NT2/D1 (cell line): ENCODE results near the gene DNMT1.

Experiments
- DNase-seq: peaks from one replicate; pipeline ENCODE4 v3.0.0-alpha.2; 2011; ENCODE audit warnings: low read depth, low spot score
- H3K27me3 ChIP-seq: 2 replicates; pipeline ENCODE4 v1.6.0; 2011; ENCODE audit warnings: mild to moderate bottlenecking; ENCODE audit not compliant: insufficient read length, insufficient read depth
- H3K36me3 ChIP-seq: 2 replicates; pipeline ENCODE4 v1.6.1; 2011; ENCODE audit warnings: mild to moderate bottlenecking, low read length, mixed read lengths; ENCODE audit not compliant: insufficient read depth, insufficient read length
- H3K4me1 ChIP-seq: 2 replicates; pipeline ENCODE4 v1.5.1; 2011; ENCODE audit not compliant: insufficient read depth, insufficient read length
- H3K4me3 ChIP-seq: 2 replicates; pipeline ENCODE4 v1.5.1; 2011; ENCODE audit warnings: low read depth; ENCODE audit not compliant: insufficient read length
- H3K9ac ChIP-seq: 2 replicates; pipeline ENCODE4 v1.6.0; 2011; ENCODE audit warnings: low read depth; ENCODE audit not compliant: insufficient read length
- H3K9me3 ChIP-seq: 2 replicates; pipeline ENCODE4 v1.5.1; 2011; ENCODE audit warnings: mild to moderate bottlenecking, low read length; ENCODE audit not compliant: insufficient read depth
- SUZ12 ChIP-seq: IDR thresholded peaks from 2 replicates; pipeline ENCODE4 v1.6.1; 2011; ENCODE audit not compliant: insufficient read length, insufficient read depth; ENCODE audit errors: extremely low read depth
- YY1 ChIP-seq: IDR thresholded peaks from 2 replicates; pipeline ENCODE4 v1.6.1; 2011; ENCODE audit not compliant: insufficient read length, insufficient read depth
- ZNF274 ChIP-seq: IDR thresholded peaks from 2 replicates; pipeline ENCODE4 v1.6.1; 2011; ENCODE audit warnings: mild to moderate bottlenecking, low read depth, low read length

Gene DNMT1

DNA sequence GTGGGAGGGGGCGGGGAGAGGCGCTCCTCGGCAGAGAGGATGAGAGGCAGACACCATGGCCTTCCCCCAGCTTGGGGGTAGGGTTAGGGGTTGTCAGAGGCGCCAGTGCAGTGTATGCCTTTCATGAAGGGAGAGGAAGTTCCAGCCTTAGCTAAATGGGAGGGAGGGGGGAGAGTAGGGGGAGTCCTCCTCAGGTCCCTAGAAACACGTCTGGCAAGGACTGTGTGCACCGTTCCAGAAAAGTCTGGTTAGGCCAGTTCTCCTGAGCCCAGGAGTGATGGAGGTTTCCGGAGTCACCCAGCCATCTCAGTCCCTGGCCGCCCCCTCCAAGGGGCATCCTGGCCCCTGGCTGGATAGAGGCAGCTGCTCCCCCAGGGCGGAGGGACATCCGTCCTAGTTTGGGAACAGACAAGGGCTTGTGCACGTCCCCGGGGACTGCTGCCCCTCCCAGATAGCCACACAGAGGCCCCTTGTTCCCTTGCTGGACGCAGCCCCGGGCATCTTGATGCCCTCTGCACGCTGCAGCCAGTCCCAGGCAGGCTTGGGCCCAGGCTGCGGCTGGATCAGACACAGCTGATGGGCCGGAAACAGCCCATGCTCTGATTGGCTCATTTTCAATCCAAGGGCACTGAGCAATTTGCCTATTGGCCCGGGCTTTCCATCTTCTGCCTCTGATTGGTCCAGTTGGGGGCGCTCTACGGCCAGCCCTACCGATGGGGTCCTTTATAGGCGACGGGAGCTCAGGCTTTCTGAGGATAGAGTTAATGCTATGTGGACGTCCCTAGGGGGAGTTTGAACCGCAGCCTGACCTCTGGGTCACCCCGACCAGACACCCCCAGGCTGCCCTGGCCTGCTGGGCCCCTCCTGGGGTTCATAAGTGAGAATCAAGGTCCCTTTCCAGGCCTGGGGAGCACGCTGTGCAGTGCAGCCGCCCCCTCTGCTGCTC, 32.5 kb upstream of the DNMT1 start:
- Histone ChIP-seq H3K4me3 (no peak overlapping the region), H3K36me3 (peaks cover 11% of the 10 kb centered on the region), H3K27me3 (no peaks in the 10 kb centered on the region), H3K4me1 (peaks cover 6% of the 10 kb centered on the region), H3K9me3 (peaks cover 5% of the 10 kb centered on the region; the same call in 1 of the 2 replicates), H3K9ac (no peak overlapping the region)
- no peak for DNase-seq
- TF ChIP-seq SUZ12 = no peak
- no peak for TF ChIP-seq YY1
- no peak for TF ChIP-seq ZNF274

DNA sequence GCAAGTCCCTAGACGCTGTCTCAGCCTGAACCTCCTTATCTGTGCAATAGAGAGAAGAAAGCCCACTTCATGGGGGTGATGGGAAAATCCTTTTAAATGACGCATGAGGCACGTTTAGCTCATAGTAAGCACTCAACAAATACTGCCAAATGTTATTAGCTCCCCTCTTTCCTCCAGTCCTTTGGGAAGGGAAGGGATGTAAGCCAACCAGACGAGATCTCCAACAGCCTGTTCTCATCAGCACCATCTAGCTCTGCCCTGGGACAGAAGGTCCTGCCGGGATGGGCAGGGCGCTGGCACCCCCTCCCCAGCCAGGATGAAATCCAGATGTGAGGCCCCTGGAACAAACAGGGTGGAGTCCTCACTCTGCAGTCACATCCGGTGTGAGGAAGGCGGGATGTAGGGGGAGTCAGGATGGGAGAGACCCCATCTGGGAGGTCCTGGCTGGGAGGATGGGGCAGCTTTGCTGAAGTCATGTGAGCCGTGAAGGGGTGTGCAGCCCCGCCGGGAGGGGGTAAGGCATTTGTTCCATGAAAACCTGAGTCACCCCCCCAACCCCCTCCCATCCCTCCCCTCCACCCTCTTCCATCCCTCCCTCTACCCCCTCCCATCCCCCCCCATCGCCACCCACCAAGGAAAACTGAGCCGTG, 31.7 kb upstream of the DNMT1 start:
- peaks cover 6% of the 10 kb centered on the region for H3K4me1 ChIP-seq
- TF ChIP-seq SUZ12 = no peak
- no peak for TF ChIP-seq YY1
- TF ChIP-seq ZNF274 = no peak
- H3K4me3 ChIP-seq = no peak overlapping the region
- no peak for DNase-seq
- H3K9me3 ChIP-seq = peaks cover 5% of the 10 kb centered on the region; the same call in 1 of the 2 replicates
- no peaks in the 10 kb centered on the region for H3K27me3 ChIP-seq
- no peak overlapping the region for H3K9ac ChIP-seq
- H3K36me3 ChIP-seq = peaks cover 11% of the 10 kb centered on the region

DNA sequence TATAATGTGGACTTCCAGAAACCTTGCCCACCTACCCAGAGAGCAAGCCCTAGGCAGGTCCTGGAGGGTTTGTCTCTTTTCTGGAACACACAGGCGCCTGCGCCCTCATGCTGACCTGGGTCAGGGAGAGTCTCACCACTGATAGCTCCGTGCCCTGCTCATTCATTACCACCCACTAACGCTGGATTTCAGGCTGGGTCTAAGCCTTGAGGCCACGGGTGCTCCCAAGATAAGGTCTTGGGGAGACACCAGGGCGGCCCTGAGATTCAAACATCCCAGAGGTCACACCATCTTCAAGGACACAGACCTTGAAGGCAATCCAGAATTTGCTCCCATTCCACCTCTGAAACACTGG, 31.2 kb upstream of the DNMT1 start:
- peaks cover 6% of the 10 kb centered on the region for H3K4me1 ChIP-seq
- H3K4me3 ChIP-seq = no peak overlapping the region
- TF ChIP-seq YY1 (no peak), SUZ12 (no peak), ZNF274 (no peak)
- peaks cover 11% of the 10 kb centered on the region for H3K36me3 ChIP-seq
- no peak for DNase-seq
- H3K27me3 ChIP-seq = no peaks in the 10 kb centered on the region
- H3K9ac ChIP-seq = no peak overlapping the region
- H3K9me3 ChIP-seq = peaks cover 5% of the 10 kb centered on the region; the same call in 1 of the 2 replicates

DNA sequence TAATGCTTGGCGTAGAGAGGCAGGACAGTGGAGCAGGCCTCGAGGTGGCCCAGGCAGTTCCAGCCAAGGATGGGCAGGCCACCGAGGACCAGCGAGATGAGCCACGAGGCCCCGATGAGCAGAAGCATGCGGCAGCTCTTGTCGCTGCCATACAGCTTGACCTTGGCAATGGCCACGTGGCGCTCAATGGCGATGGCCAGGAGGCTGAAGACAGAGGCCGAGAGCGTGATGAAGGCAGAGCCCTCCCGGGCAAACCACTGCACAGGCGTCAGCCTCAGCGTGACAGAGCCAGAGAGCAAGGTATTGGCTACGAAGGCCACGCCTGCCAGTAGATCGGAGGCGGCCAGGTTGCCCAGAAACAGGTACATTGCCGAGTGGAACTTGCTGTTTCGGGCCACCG, 29.6 kb upstream of the DNMT1 start:
- H3K9ac ChIP-seq = no peak overlapping the region
- H3K4me3 ChIP-seq = no peak overlapping the region
- H3K9me3 ChIP-seq = peaks cover 12% of the 10 kb centered on the region; the same call in 1 of the 2 replicates
- peaks cover 11% of the 10 kb centered on the region for H3K36me3 ChIP-seq
- DNase-seq = no peak
- peaks cover 8% of the 10 kb centered on the region for H3K4me1 ChIP-seq
- no peaks in the 10 kb centered on the region for H3K27me3 ChIP-seq
- TF ChIP-seq SUZ12 = no peak
- TF ChIP-seq YY1 = no peak
- no peak for TF ChIP-seq ZNF274

DNA sequence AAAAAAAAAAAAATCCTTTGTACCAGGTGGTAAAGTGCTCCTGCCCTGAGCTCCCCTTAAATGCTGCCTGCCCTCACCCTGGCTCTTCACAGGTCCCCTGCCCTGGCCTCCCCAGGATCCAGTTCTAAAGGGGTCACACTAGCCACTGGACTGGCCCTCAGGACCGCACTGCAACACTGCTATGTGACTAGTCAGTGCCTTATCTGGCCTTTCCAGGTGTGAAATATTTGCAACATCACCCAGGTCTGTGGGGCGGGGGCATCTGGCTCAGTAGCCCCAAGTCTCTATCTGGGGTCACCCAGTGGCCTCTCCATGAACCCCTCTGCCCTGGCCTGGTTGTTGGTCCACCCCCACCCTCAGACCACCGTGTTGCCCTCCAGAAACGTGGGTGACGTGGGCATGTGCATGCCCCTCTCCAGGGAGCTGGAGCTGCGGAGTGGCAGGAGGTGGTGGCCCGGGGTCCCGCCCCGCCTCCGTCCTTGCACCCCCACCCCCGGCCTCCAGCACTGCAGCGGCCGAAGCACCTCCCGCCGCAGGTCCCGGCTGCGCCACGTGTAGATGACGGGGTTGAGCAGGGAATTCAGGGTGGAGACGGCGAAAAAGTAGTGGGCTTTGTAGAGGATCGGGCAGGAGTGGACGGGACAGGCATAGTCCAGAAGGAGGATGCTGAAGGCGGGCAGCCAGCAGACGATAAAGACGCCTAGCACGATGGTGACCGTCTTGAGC, 28.9 kb upstream of the DNMT1 start:
- peaks cover 11% of the 10 kb centered on the region for H3K36me3 ChIP-seq

DNA sequence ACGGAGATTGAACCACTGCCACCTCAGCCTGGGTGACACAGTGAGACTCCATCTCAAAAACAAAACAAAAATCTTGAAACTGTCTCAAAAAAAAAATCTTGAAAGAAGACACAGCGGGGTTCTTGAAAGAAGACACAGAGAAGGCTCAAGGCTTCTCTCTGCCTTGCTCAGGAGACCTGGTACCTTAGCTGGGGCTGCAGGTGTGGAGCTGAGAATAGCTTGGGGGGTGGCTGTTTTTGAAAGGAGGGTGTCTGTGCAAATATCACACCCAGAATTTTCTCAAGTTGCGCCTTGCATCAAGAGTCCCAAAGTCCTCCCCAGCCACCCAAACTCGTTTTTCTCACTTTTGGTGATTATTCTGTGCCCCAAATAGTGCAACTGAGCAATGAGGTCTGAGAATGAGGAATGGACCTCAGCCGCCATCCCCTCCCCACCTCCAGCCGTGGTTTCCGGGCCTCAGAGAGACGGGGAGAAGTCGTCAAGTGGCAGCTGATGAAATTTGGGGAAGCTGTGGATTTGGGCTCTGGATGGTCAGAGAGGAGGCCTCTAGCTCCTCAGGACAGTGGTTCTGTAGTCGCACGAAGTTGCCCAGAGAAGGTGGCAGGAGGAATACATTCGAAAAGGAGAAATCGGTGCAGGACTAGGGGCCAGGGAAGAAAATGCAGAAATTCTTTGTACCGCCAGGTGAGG, 27.6 kb upstream of the DNMT1 start:
- H3K9me3 ChIP-seq = peaks cover 8% of the 10 kb centered on the region; the same call in 1 of the 2 replicates
- H3K9ac ChIP-seq = no peak overlapping the region
- peaks cover 11% of the 10 kb centered on the region for H3K36me3 ChIP-seq
- DNase-seq = no peak
- TF ChIP-seq SUZ12 = no peak
- TF ChIP-seq YY1 = no peak
- no peak for TF ChIP-seq ZNF274
- H3K4me1 ChIP-seq = peaks cover 10% of the 10 kb centered on the region
- no peaks in the 10 kb centered on the region for H3K27me3 ChIP-seq
- no peak overlapping the region for H3K4me3 ChIP-seq

More for the DNA sequence above, 28.9 kb upstream of the DNMT1 start:
- Histone ChIP-seq H3K9me3 (peaks cover 12% of the 10 kb centered on the region; the same call in 1 of the 2 replicates), H3K4me1 (peaks cover 11% of the 10 kb centered on the region), H3K9ac (no peak overlapping the region), H3K27me3 (no peaks in the 10 kb centered on the region), H3K4me3 (no peak overlapping the region)
- no peak for DNase-seq
- no peak for TF ChIP-seq YY1
- no peak for TF ChIP-seq SUZ12
- TF ChIP-seq ZNF274 = no peak
